Left ventricle myocardium inferior (tissue), 1 donor: ENCODE results near the gene TSPAN8. TPM values are rescaled to one million over a fixed set of nuclear protein-coding genes. Genes with fewer than 3 reads are reported as not detected.
"Not testable (repeated sequence)": the region's sequence is repeated elsewhere in the genome, so short reads cannot be mapped to it uniquely, and the experiment has no call there.

Experiments
- DNase-seq: peaks from one replicate; pipeline ENCODE4 v3.0.0-alpha.2; 2020
- H3K27ac ChIP-seq: fragments of 200-600 bp; replicated peaks from 2 replicates; pipeline ENCODE4 v1.8.0; 2021
- H3K27me3 ChIP-seq: fragments of 200-600 bp; 2 replicates; pipeline ENCODE4 v1.8.0; 2021; ENCODE audit warnings: low read depth
- H3K36me3 ChIP-seq: fragments of 200-600 bp; 2 replicates; pipeline ENCODE4 v1.8.0; 2021
- H3K4me1 ChIP-seq: fragments of 200-600 bp; 2 replicates; pipeline ENCODE4 v1.8.0; 2021
- H3K4me3 ChIP-seq: fragments of 200-600 bp; 2 replicates; pipeline ENCODE4 v1.8.0; 2021; ENCODE audit warnings: mild to moderate bottlenecking, moderate library complexity
- H3K9me3 ChIP-seq: fragments of 200-600 bp; replicated peaks from 2 replicates; pipeline ENCODE4 v1.8.0; 2021
- intact Hi-C: fragments of 100-400 bp; cut with micrococcal nuclease; formaldehyde crosslinking; loops from one replicate; pipeline ENCODE4 v1.11.0; 2022
- total RNA-seq: library from RNA; stranded (reverse); fragmentation: NEBNext Ultra II Directional; extraction: Animal tissue kit (Norgen Biotek cat#: 25700); gene quantifications from one replicate; pipeline ENCODE4 v1.2.1, GENCODE V29; 2021
- TF ChIP-seq, protein P1 (sequence below): fragments of 200-600 bp; IDR thresholded peaks from 2 replicates; pipeline ENCODE4 v1.8.0; 2021; ENCODE audit warnings: antibody characterized with exemption, mild to moderate bottlenecking, borderline replicate concordance
- donor health status: DM: no; HTN: yes; CAD: no; lungs with severe emphysema.

TSPAN8 gene
- total RNA-seq, 1 donor from 2014 or later, result 0.41 TPM

DNA sequence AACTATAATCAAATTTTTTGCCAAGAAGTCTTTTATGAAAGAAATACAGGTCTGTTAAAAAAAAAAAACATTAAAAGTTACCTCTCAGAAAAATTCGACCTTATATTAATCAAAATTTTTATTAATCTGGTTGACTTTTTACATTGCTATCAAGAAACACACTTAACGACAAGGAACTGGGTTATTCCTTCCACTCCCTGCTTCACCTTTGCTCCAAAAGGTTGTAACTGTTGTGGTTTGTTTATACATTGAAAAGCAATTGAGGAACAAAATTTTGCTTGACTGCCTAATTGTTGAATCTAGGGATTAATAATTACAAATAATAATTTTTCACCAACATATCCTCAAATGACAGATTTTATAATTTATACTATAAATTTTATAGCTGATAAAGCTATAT is 28.4 kb downstream of the TSPAN8 start:
- Histone ChIP-seq H3K27ac (no peak overlapping the region), H3K9me3 (no peaks in the 10 kb centered on the region), H3K36me3 (no peaks in the 10 kb centered on the region), H3K4me3 (no peak overlapping the region), H3K27me3 (no peaks in the 10 kb centered on the region), H3K4me1 (no peaks in the 10 kb centered on the region)
- intact Hi-C loops, result no loop called here
- TF ChIP-seq, protein P1, sequence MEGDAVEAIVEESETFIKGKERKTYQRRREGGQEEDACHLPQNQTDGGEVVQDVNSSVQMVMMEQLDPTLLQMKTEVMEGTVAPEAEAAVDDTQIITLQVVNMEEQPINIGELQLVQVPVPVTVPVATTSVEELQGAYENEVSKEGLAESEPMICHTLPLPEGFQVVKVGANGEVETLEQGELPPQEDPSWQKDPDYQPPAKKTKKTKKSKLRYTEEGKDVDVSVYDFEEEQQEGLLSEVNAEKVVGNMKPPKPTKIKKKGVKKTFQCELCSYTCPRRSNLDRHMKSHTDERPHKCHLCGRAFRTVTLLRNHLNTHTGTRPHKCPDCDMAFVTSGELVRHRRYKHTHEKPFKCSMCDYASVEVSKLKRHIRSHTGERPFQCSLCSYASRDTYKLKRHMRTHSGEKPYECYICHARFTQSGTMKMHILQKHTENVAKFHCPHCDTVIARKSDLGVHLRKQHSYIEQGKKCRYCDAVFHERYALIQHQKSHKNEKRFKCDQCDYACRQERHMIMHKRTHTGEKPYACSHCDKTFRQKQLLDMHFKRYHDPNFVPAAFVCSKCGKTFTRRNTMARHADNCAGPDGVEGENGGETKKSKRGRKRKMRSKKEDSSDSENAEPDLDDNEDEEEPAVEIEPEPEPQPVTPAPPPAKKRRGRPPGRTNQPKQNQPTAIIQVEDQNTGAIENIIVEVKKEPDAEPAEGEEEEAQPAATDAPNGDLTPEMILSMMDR, result no peak
- DNase-seq, result no peak

DNA sequence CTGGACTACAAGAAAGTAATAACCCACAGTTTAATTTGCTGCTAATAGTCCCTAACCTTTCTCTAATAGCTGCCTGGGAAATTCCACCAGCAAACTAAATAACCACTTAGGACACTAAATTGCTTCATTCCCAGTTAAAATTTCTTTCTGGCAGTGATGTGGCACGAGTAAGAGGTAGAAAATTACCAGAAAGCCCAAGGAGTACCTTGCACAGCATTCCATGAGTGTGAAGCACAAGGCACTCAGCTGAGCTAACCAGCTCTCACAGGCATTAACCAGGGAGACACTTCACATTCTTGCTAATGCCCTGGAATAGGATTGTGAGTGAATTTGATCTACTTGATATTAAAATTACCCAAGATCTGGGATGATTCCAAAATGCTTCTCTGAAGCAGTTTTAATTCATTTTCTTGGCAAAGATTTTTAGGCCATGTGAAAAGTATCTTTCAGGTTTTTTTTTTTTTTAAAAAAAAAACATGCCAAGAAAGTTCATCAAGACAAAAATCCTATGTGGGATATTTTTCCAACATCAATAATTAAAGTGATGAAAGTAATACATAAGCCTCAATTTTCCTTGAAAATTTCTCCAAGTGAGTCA is 29.5 kb downstream of the TSPAN8 start:
- no peaks in the 10 kb centered on the region for H3K4me1 ChIP-seq
- H3K9me3 ChIP-seq, result no peaks in the 10 kb centered on the region
- no peak overlapping the region for H3K4me3 ChIP-seq
- no peak for DNase-seq
- intact Hi-C loops, result no loop called here
- no peaks in the 10 kb centered on the region for H3K36me3 ChIP-seq
- TF ChIP-seq, protein P1, result no peak
- no peaks in the 10 kb centered on the region for H3K27me3 ChIP-seq
- H3K27ac ChIP-seq, result no peak overlapping the region

DNA sequence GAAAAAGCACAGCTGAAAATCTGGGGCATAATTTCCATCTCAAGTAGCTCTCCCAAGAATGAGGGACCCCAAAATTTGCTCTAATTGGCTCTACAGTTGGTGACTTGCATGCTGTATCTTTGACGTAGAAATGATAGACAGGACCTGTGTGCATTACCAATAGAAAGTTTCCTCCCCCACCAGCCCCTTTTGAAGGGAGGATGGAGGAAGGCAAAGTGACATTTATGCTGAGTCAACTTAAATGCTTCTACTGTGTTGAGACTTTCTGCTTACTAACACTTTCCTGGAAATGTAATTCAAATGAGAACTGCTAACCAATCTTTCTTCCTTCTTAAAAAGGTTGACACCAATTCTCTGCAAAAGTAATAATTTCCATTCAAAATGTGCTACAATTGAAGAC is 31.9 kb downstream of the TSPAN8 start:
- DNase-seq, result no peak
- intact Hi-C loops, result no loop called here

DNA sequence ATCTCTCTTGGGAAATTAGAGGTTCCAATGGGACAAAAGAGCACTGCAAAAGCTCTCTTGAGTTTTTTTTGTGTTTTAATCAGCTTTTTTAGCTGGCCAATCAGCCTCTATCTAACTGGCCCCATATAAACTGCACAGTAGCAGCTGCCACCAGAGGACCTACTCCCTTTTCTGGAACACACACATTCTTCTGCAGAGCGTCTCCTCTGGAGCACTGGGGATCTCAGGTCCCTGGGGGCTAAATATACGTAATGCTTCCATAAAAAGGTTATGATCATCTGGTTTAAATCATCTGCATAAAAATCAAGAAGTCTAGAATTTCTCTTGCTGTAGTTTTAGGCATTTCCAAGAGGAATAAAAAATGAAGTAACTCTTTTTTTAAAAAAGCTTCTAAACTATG is 32.3 kb downstream of the TSPAN8 start:
- Histone ChIP-seq H3K9me3 (no peaks in the 10 kb centered on the region), H3K27me3 (no peaks in the 10 kb centered on the region), H3K4me3 (no peak overlapping the region), H3K27ac (no peak overlapping the region), H3K36me3 (no peaks in the 10 kb centered on the region), H3K4me1 (no peaks in the 10 kb centered on the region)
- TF ChIP-seq, protein P1, result no peak
- DNase-seq, result no peak
- intact Hi-C loops, result no loop called here

More for the DNA sequence above, 31.9 kb downstream of the TSPAN8 start:
- Histone ChIP-seq H3K27me3 (no peaks in the 10 kb centered on the region), H3K36me3 (no peaks in the 10 kb centered on the region), H3K4me1 (no peaks in the 10 kb centered on the region), H3K9me3 (no peaks in the 10 kb centered on the region), H3K27ac (no peak overlapping the region), H3K4me3 (no peak overlapping the region)
- TF ChIP-seq, protein P1, result no peak

DNA sequence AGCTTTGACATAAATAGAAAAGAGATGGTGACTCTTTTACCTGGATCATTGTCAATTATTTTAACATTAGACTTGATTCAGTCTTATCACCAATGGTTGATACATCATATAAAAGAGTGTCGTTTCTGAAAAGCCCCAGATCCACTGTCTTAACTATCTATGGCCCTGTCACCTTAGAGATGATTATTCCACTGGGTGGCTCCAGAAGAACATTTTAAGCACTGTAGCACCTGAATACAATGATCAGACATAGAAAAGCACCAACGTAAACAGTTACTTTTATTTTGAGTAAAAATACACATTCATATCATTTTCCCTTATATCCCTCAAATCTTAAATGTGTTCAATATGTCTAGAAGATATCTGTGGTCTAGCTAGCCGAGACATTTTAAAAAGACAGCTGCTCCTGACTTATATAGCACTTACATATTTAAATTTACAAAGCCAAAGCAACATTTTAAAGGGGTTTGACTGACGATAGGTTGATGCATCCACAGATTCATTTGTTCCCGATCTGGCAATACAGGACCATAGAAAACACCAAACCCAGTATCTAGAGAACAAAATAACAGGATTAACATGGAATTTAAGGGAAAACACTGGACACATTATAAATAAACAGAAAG is 32.9 kb downstream of the TSPAN8 start:
- Histone ChIP-seq H3K36me3 (no peaks in the 10 kb centered on the region), H3K4me3 (no peak overlapping the region), H3K4me1 (no peaks in the 10 kb centered on the region), H3K9me3 (no peaks in the 10 kb centered on the region), H3K27me3 (no peaks in the 10 kb centered on the region), H3K27ac (no peak overlapping the region)
- no peak for DNase-seq
- TF ChIP-seq, protein P1, result no peak
- intact Hi-C loops, result no loop called here

DNA sequence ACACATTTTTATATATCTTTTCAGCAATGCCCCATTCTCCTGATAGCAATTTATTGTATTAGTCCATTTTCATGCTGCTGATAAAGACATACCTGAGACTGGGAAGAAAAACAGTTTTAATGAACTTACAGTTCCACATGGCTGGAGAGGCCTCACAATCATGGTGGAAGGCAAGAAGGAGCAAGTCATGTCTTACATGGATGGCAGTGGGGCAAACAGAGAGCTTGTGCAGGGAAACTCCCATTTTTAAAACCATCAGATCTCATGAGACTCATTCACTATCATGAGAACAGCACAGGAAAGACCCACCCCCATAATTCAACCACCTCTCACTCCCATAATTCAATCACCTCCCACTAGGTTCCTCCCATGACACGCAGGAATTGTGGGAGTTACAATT is 44.7 kb downstream of the TSPAN8 start:
- H3K27ac ChIP-seq, H3K4me1 ChIP-seq, H3K36me3 ChIP-seq, DNase-seq, H3K4me3 ChIP-seq, intact Hi-C loops, H3K27me3 ChIP-seq: not testable (repeated sequence)
- peaks cover 15% of the 10 kb centered on the region for H3K9me3 ChIP-seq
